ENCODE results near the gene GALM.
A peak's percentile ranks its signal among the peaks of the same experiment; 100 is the strongest.

The GALM gene

GRCh38 chr2:38737925-38738324 lies 72.0 kb downstream of the GALM start:
- H3K4me2 ChIP-seq, result no peak overlapping the region
- H2AFZ ChIP-seq (ENCODE audit: low read depth), result no peak overlapping the region
- 0 out of 2 replicates have a peak, but pooled peaks cover 3% of the 10 kb centered on the region for H4K20me1 ChIP-seq (ENCODE audit: insufficient read depth)
- H3K79me2 ChIP-seq (ENCODE audit: insufficient read depth, low read depth), result peaks cover 10% of the 10 kb centered on the region; the same call in 1 of the 2 replicates
- H3K9ac ChIP-seq, result no peak overlapping the region
- H3K27ac ChIP-seq, result no peak overlapping the region; the same call in 1 of the 2 replicates
- H3K4me3 ChIP-seq (IDR thresholded peaks at IDR 0.05; ENCODE audit: insufficient read depth, low read depth, low read length), result no peak overlapping the region
- no peaks in the 10 kb centered on the region; the same call in 1 of the 2 replicates for H3K36me3 ChIP-seq (ENCODE audit: insufficient read depth)
- H3K4me1 ChIP-seq (ENCODE audit: low read depth, poor library complexity, severe bottlenecking), result peaks cover 45% of the 10 kb centered on the region
- no peak for TF ChIP-seq CTCF (conservative IDR thresholded peaks at IDR 0.05; ENCODE audit: low read depth, low read length)
- no peaks in the 10 kb centered on the region for H3K27me3 ChIP-seq (ENCODE audit: insufficient read depth, low read depth)

- Histone ChIP-seq H3K79me2 (ENCODE audit: insufficient read depth, low read depth) (peaks cover 25% of the 10 kb centered on the region), H3K27ac (no peak overlapping the region), H3K4me2 (no peak overlapping the region), H3K4me1 (ENCODE audit: low read depth, poor library complexity, severe bottlenecking) (peaks cover 47% of the 10 kb centered on the region), H3K9ac (no peak overlapping the region), H3K4me3 (IDR thresholded peaks at IDR 0.05; ENCODE audit: insufficient read depth, low read depth, low read length) (no peak overlapping the region), H2AFZ (ENCODE audit: low read depth) (no peak overlapping the region), H3K27me3 (ENCODE audit: insufficient read depth, low read depth) (no peaks in the 10 kb centered on the region), H3K36me3 (ENCODE audit: insufficient read depth) (peaks cover 7% of the 10 kb centered on the region; the same call in 1 of the 2 replicates), H4K20me1 (ENCODE audit: insufficient read depth) (peaks cover 11% of the 10 kb centered on the region)
- TF ChIP-seq CTCF (conservative IDR thresholded peaks at IDR 0.05; ENCODE audit: low read depth, low read length), result no peak
These were observed 73.6 kb downstream of the GALM start for GRCh38 chr2:38739524-38739923.

GRCh38 chr2:38740851-38741731 lies 75.2 kb downstream of the GALM start:
- H3K79me2 ChIP-seq (ENCODE audit: insufficient read depth, low read depth), result peaks cover 41% of the 10 kb centered on the region
- peaks cover 22% of the 10 kb centered on the region; the same call in 1 of the 2 replicates for H3K36me3 ChIP-seq (ENCODE audit: insufficient read depth)
- H3K9ac ChIP-seq, result no peak overlapping the region
- no peak overlapping the region for H2AFZ ChIP-seq (ENCODE audit: low read depth)
- H4K20me1 ChIP-seq (ENCODE audit: insufficient read depth), result peaks cover 23% of the 10 kb centered on the region
- H3K27ac ChIP-seq, result peak overlapping the region; percentile 9; the same call in 1 of the 2 replicates
- H3K27me3 ChIP-seq (ENCODE audit: insufficient read depth, low read depth), result no peaks in the 10 kb centered on the region; the same call in 1 of the 2 replicates
- TF ChIP-seq CTCF (conservative IDR thresholded peaks at IDR 0.05; ENCODE audit: low read depth, low read length), result peak; percentile 87
- H3K4me3 ChIP-seq (IDR thresholded peaks at IDR 0.05; ENCODE audit: insufficient read depth, low read depth, low read length), result no peak overlapping the region
- H3K4me2 ChIP-seq, result no peak overlapping the region
- H3K4me1 ChIP-seq (ENCODE audit: low read depth, poor library complexity, severe bottlenecking), result peaks cover 48% of the 10 kb centered on the region

GRCh38 chr2:38742797-38743559 lies 77.1 kb downstream of the GALM start:
- H3K9ac ChIP-seq, result no peak overlapping the region
- peaks cover 41% of the 10 kb centered on the region; the same call in 1 of the 2 replicates for H3K36me3 ChIP-seq (ENCODE audit: insufficient read depth)
- H3K4me1 ChIP-seq (ENCODE audit: low read depth, poor library complexity, severe bottlenecking), result peaks cover 62% of the 10 kb centered on the region
- H3K4me2 ChIP-seq, result no peak overlapping the region
- no peak for TF ChIP-seq CTCF (conservative IDR thresholded peaks at IDR 0.05; ENCODE audit: low read depth, low read length)
- H3K27me3 ChIP-seq (ENCODE audit: insufficient read depth, low read depth), result no peaks in the 10 kb centered on the region; the same call in 1 of the 2 replicates
- no peak overlapping the region for H3K4me3 ChIP-seq (IDR thresholded peaks at IDR 0.05; ENCODE audit: insufficient read depth, low read depth, low read length)
- H3K27ac ChIP-seq, result no peak overlapping the region; the same call in 1 of the 2 replicates
- H2AFZ ChIP-seq (ENCODE audit: low read depth), result no peak overlapping the region
- peaks cover 60% of the 10 kb centered on the region for H3K79me2 ChIP-seq (ENCODE audit: insufficient read depth, low read depth)
- H4K20me1 ChIP-seq (ENCODE audit: insufficient read depth), result peaks cover 41% of the 10 kb centered on the region
